HG03097 (cell line): ENCODE data around the gene RHBG.
"Not testable (repeated sequence)": the region's sequence is repeated elsewhere in the genome, so short reads cannot be mapped to it uniquely, and the experiment has no call there.

Source experiments
- ATAC-seq: cut with Tn5 transposase; IDR thresholded peaks from one replicate; pipeline ENCODE4 v1.9.1; 2021; ENCODE audit not compliant: unreplicated experiment, low FRiP score

Gene RHBG

DNA sequence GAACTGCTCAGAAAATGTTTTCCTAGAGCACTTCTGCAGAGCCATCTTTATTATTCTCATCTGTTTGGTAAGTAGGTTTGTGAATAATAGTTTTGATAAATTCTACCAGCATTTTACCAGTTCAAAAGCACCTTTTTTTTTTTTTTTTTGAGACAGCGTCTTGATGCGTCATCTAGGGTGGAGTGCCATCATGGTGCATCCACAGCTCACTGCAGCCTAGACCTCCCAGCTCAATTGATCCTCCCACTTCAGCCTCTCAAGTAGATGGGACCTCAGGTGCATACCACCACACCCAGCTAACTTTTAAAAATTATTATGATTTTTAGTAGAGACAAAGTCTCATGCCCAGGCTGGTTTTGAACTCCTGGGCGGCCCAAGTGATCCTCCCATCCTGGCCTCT is 9.8 kb upstream of the RHBG start:
- no peak for ATAC-seq

DNA sequence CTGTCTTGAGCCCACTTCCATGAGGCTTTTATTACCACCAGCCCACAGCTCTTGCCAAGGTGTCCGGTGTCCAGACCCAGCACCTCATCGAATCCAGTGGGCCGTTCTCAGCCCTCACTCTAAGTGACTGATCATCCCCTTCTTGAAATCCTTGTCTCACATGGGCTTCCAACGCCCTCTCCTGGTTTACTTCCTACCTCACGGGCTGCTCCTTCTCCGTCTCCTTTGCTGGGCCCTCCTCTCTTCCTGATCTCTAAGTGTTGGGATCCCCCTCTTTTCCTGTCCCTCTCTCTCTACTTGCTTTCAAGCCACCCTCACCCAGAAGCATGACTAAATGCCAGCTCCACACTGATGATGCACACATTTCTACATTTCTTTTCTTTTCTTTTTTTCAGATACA is 9.0 kb upstream of the RHBG start:
- no peak for ATAC-seq

DNA sequence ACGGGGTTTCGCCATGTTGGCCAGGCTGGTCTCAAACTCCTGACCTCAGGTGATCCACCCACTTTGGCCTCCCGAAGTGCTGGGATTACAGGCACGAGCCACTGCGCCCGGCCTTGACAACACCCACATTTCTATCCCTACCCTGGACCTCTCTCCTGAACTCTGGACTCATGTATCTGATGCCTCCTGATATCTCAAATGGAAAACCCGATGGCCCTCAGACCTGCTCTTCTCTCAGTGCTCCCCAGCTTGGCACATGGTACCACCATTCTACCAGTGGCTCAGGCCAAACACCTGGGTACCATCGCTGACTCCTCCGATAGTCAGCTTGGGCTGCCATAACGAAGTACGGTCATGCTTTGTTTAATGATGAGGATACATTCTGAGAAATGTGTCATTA is 8.5 kb upstream of the RHBG start:
- ATAC-seq, result no peak

DNA sequence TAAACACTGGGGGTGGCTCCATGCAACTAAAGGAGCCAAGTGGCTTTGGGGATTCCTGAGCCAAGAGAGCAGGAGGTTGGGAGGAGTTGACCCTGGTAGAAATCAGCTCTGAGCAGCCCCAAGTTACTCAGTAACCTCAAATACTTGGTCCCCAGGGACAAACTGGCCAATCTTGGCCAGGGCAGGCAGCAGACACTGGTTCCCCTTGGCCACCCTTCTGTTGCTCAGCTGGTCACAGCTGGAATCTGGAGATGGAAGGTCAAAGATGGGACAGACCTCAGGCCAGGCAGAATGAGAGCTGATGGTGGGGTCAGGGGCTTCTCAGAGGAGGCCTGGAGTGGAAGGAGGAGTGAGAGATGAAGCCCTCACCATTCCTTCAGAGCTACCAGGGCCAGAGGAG is 3.3 kb upstream of the RHBG start:
- ATAC-seq, result no peak

DNA sequence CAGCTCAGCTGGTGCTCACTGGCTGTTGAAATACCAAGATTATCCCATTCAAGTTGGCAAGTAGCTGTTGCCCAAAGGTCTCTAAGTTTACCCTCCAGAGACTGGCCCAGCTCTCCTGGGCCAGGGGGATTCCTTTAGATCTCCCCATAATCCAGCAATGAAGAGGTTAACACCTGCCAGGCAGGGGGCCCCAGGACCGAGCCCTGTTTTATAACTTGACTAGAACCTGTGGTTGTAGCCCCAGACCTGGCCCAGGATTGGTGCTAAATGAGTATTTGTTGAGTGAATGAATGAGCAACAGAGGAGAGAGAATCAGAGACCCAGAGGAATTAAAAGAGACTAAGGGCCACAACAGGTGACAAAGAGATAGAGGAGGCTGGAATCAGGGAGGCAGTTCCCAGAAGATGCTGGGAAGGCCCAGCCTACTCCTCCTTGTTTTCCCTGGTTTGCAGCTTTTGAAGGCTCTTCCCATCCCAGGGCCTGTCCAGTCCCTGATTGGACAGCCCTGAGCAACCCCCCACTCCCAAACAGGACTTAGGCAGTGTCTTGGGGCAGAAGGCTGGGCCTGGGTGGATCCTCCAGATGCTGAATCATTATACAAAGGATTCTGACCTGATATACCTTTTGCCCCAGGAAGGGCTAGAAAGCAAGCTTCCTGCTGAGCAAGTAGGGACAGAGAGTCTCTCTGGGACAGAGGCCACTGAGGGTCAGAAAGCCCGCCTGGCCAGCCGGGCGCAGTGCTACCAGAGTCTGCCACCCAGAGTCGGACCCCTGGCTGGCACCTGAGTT is 2.4 kb upstream of the RHBG start:
- no peak for ATAC-seq

DNA sequence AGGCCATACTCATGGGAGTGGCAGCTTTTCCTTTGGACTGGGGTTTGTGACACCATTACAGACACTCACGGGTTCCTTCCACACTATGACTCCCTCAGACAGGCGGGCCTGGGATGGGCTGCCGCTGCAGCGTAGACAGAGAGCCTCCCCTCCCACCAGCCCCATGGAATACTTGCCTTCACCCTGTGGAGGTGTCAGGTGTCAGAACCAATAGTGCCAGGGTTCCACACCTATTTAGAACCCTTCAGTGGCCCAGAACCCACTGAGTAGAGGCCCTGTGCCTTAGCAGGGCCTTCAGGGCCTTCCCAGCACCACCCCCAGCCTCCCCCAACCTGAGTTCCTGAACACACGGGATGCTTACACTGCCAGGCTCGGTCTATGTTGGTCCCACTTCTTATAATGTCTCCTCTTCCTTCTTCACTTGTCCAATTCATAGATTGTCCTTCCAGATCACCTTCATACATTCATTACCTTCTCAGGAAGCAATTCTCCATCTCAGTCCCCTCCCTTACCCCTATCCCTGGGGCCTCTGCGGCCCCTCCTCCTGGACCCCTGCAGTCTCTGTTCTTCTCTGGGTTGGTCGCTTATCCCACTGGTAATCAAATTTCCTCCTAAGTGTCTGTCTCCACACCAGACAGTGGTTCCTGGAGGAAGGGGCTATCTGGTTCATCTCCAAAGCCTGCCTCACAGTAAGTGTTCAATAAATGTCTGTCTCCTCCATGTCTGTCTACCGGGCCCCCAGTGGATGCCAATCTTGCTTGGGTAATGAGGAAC is 1.4 kb upstream of the RHBG start:
- ATAC-seq, result no peak

DNA sequence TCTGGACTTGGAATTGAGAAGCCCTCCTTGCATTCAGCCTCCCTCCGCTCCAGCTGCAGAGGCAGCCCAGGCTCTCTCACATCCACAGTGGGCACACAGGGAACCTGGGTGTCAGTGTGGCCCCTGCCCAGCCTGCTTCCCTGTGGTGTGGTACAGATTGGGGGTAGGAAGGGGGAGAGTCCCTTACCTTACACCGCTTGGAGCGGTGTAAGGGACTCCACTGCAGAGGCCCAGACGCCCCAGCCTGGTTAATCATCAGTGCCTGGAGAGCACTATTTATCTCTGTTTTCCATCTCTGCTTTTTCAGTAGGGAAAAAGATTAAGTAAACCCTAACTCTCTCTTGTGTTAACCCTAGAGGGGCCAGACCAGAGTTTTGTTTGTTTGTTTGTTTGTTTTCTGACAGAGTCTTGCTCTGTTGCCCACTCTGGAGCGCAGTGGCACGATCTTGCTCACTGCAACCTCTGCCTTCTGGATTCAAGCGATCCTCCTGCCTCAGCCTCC is 803 bp upstream of the RHBG start:
- ATAC-seq, result no peak

DNA sequence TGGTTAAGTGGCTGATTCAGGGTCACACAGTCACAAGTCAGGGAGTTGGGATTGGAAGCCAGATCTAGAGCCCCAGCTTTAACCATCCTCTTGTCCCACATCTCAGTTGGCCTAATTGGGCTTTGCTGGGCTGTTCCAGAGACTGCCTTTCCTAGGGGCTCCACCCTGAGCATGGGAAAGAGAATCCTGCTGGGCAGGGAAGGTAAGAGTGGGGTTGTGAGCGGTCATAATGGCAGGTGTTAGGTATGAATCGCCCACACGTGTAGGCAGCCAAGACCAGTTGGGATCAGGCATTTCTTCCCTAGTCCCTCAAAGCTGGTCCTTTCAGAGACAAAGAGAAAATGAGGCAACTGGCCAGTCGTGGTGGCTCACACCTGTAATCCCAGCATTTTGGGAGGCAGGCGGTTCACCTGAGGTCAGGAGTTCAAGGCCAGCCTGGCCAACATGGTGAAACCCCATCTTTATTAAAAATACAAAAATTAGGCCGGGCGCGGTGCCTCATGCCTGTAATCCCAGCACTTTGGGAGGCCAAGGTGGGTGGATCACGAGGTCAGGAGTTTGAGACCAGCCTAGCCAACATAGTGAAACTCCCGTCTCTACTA is 775 bp downstream of the RHBG start:
- not testable (repeated sequence) for ATAC-seq

DNA sequence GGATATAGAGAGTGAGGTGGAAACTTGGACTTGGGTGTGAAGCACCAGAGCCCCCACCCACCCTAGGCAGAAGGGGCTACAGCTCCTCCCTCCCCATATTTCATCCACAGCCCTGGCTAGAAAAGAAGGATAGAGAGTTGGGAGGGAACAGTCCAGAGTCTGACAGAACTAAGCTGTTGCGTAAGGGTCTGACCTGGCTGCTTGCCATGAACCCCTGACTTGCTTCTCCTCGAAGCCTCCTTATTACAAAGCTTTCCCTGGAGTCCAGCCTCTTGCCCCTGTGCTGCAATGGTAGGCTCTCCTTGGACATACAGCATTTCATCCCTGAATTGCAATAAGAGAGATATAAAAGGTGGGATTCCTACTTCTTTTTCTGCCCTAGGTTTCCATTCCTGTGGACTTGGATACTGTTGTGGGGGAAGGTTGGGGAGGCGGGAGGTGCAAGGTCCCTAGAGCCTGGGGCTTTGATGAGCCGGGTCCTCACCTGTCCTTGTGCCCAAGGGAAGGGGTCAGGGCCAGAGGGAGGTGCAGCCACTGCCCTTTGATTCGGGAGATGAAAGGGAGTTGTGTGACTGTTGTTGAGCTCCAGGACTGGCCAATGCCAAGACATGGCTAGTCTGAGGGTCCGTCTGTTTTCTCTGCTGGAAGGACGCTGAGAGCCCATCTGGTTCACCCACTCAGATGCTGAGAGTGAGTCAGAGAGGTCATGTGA is 2.7 kb downstream of the RHBG start:
- no peak for ATAC-seq

DNA sequence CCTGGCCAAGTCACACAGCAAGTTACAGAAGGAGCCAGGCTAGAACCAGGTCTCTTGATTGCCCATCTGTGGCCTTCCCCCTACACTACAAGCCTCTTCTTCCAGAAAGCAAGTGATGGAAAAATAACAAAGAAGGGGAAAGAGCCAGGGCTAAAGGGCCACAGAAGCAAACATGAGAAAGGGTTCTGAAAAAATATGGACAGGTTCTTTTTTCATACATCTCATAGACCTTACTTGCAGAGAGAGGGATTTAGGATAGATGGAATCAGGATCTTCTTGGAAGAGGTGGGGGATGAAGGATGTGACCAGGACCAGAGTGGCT is 3.2 kb downstream of the RHBG start:
- no peak for ATAC-seq

DNA sequence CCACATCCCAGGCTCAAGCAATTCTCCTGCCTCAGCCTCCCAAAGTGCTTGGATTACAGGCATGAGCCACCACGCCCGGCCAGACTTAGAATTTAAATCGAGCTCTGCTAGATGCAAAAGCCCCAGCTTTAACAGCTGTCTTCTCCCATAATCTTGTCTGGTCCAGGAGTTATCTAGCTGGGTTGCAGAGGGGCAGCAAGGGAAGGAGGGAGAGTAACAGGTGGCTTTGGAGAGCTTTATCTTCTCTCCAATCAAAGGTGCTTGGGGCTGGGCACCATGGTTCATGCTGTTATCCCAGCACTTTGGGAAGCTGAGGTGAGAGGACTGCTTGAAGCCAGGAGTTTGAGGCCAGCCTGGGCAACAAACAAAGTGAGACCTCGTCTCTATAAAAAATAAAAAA is 3.9 kb downstream of the RHBG start:
- ATAC-seq, result no peak

DNA sequence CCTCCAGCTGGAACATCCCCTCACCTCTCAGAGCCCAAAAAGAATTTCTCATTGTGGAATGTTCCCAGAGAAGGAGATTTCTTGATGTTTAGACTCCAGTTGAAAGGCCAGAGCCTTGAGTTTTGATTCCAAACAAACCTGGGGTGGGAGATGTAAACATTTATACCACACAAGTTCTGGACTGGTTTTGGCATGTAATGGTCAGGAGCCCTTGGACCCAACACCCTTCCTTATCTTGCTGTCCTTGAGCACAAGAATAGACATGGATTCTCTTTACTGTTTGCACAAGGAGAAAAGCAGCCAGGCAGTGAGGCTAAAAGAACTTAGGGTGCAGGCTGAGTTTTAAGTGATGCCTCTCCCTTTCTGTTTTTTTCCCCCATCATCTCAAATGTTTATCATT is 4.5 kb downstream of the RHBG start:
- no peak for ATAC-seq

DNA sequence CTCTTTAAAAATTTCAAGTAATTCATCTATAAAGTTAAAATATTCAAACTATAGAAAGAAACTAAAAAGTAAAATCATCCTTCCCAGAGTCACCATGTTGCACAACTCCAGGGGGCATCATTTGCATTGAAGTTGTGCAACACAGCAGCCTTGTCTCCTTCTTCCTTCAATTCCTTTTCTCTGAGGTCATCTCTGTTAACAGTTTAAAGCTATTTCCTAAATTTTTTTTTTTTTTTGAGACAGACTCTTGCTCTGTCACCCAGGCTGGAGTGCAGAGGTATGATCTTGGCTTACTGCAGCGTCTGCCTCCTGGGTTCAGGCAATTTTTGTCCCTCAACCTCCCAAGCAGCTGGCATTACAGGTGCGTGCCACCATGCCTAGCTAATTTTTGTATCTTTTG is 7.1 kb downstream of the RHBG start:
- ATAC-seq, result no peak

DNA sequence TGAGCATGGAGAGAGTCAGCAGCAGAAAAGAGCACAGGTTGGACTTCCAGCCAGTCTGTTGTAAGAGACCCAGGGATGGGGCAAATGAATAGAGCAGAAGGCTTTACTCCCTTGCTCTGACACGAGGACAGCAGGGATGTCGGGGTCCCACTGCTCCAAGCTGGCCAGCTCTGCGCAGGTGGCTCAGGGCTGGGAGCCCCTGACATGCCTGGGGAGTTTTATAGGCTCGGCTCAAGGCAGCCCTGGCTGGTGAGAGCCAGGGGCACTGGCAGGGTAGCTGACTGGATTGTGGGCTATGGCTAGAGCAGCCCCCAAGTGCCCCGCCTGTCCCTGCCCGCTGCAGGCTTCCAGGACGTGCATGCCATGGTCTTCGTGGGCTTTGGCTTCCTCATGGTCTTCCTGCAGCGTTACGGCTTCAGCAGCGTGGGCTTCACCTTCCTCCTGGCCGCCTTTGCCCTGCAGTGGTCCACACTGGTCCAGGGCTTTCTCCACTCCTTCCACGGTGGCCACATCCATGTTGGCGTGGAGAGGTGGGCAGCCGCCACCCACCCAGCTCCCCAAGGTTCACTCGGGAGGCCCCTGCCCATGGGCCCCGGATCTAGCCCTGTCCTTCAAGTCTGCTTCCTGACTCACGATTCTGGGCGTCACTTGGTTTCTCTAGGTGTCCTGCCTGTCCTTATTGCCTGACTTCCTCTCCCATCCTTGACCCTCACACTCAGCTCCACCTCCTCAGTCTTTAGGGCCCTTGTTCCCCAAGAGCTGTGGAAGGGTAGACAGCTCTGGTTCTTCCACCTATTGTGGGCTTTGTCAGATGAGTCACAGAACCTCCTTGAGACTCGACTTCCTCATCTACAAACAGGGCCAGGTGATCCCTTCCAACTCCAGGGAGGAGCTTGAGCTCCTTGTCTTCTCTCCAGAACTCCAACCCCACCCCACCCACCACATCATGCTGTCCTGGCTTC is 8.2 kb downstream of the RHBG start:
- no peak for ATAC-seq

DNA sequence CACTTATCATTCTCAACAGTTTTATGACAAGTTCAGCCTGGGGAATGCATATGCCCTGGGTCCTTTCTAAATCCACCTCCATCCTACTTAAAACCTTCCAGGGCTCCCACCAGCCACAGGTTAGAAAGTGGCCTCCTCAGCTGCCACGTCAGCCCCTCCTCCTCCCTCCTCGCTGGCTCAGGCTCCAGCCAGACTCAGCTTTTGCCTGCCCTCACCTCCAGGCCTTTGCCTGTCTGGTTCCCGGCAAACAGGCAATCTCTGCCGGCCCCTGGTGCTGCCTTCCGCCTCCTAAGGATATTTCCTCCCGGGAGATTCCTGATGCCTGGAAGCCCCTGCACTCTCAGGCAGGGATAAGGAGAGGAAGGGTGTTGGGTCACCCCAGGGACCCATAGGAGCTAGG is 9.5 kb downstream of the RHBG start:
- no peak for ATAC-seq

DNA sequence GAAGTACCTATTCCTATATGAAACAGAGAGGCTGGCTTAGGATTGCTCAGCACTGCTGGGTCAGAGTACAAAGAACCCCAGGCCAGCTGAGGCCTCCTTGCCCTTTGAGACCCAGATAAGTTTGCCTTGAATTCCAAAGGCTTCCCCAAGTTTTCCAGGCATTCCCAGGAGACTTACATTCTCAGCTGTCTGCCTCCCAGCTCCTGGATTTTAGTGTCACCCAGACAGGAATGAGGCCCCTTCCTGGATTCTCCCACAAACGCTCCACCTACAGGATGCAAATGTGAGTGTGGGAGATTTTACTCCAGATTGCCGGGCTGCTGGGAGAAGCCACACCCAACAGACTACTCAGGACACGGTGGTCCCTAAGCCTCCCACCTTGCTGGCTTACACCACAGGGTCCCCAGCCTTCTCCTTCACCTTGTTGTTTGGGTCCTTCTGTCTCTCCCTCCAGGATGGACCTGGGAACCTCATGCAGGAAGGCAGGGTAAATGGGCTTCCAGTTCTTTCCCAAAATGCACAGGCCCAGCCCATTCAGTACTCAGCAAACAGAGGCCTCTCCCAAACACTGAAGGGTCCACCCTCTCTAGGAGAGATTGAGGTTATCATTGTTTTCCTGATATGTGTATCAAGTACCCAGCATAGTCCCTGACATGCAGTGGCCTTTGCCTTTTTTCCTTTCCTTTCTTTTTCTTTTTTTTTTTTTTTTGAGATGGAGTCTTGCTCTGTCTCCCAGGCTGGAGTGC is 10.6 kb downstream of the RHBG start:
- ATAC-seq, result no peak

DNA sequence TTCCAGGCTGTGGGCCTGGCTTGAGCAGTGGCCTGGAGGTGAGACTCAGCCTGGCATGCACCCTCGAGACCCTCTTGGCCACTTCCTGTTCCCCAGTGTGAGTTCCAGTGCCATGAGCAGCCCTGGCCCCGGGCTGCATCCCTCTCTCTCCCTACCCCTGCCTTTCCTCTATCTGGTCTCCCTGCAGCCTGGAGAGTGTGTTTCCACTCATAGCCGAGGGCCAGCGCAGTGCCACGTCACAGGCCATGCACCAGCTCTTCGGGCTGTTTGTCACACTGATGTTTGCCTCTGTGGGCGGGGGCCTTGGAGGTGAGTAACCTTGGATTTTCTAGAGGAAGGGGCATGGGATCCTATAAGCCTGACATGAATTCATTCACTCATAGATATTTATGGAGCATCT is 13.6 kb downstream of the RHBG start:
- no peak for ATAC-seq

DNA sequence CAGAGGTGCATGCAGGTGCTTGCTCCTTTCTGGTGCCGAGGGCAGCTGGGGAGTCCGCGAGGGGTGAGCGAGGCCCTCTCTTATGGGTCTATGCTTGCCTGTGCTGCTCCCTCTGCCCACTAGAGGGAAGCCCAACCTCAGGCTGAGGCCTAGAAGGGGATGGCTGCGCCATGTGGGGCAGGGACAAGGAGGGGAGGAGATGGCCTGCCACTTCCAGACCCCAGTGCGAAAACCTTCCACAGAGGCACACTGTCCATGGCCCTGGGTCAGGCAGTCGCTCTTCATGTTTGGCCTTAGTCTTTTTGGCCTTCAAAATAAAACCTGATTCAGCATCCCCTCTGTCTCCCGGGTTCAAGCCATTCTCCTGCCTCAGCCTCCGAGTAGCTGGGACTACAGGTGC is 14.0 kb downstream of the RHBG start:
- no peak for ATAC-seq

DNA sequence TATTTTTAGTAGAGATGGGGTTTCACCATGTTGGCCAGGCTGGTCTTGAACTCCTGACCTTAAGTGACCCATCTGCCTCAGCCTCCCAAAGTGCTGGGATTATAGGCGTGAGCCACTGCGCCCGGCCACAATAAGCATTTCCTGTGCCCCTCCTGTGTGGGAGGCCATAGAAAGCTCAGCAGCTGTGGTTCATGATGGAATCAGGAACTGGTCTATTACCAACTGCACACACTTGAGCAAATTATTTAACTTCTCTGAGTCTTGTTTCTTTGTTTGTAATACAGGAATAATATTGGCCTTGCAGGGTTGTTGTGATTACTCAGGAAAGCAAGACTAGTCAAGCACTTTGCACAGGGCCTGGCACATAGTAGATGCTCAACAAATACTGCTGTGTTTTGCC is 15.0 kb downstream of the RHBG start:
- ATAC-seq, result no peak
